GM12891 (cell line): ENCODE data around the gene PINLYP.

ENCODE experiments used
- PAX5 ChIP-seq: IDR thresholded peaks from 2 replicates; pipeline ENCODE4 v1.6.1; 2011; ENCODE audit warnings: low read length, moderate library complexity, mild to moderate bottlenecking; ENCODE audit not compliant: insufficient read depth, severe bottlenecking
- POLR2A ChIP-seq: IDR thresholded peaks from 2 replicates; pipeline ENCODE4 v1.6.1; 2011; ENCODE audit warnings: low read depth, low read length, control low read depth
- POLR2AphosphoS5 ChIP-seq: IDR thresholded peaks from 2 replicates; pipeline ENCODE4 v1.6.1; 2011; ENCODE audit warnings: low read depth, low read length, control low read depth
- POU2F2 ChIP-seq: IDR thresholded peaks from 2 replicates; pipeline ENCODE4 v1.6.1; 2011; ENCODE audit warnings: low read depth, mild to moderate bottlenecking, control low read depth, low read length, moderate library complexity
- SPI1 ChIP-seq: IDR thresholded peaks from 2 replicates; pipeline ENCODE4 v1.6.1; 2011; ENCODE audit warnings: low read depth, low read length, control low read depth
- TAF1 ChIP-seq: IDR thresholded peaks from 2 replicates; pipeline ENCODE4 v1.6.1; 2011; ENCODE audit warnings: low read depth, low read length, control low read depth

DNA sequence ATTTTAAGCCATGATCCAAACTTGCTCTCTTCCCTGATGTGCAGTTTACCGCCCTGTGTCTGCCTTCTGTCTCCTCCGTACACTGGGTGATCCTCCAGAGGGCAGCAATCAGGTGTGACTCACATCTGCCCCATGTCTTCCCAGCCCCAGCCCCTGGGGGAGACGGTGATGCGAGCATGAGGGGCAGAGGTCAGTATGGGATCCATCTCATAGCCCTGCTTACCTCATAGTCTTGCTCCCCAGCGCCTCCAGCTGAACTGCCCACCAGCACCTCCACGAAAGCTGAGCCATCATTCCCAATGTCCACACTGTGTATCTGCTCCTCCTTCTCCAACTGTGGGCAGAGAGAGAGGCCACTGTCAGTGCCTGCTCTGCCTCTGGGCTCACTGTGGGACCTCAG lies 14.9 kb upstream of the PINLYP start:
- no peak for TF ChIP-seq POLR2A
- no peak for TF ChIP-seq POLR2AphosphoS5
- no peak for TF ChIP-seq TAF1
- no peak for TF ChIP-seq POU2F2
- no peak for TF ChIP-seq SPI1
- no peak for TF ChIP-seq PAX5
